Body of pancreas (tissue), 4 donors: Measurements from ENCODE around the gene PROZ. TPM values are rescaled to one million over a fixed set of nuclear protein-coding genes. Genes with fewer than 3 reads are reported as not detected.

Experiments
- ATAC-seq: fragments of 150-250 bp; one replicate; pipeline ENCODE4 v1.9.1; 2016
- DNase-seq, 4 donors: peaks; one replicate each; pipeline ENCODE4 v3.0.0-alpha.2; 2019
- H3K27ac ChIP-seq, 4 donors: fragments of 200-600 bp; sonication (generic); 1 replicate in 3 of 4; 2 replicates in 1 of 4; pipeline versions ENCODE4 v1.5.1 to v1.6.1; 2016 to 2019; ENCODE audit warnings: mild to moderate bottlenecking in 1 of 4, mixed read lengths in 1 of 4, moderate library complexity in 1 of 4
- H3K27me3 ChIP-seq, 2 donors: fragments of 200-600 bp; sonication (generic); one replicate each; pipeline ENCODE4 v1.6.0; 2016; ENCODE audit warnings: mild to moderate bottlenecking in 1 of 2
- H3K36me3 ChIP-seq, 2 donors: fragments of 200-600 bp; sonication (generic); replicated peaks in 1 of 2; 2 replicates each; pipeline ENCODE4 v1.5.1; 2016; ENCODE audit warnings: low read depth in 2 of 2; ENCODE audit not compliant: insufficient read depth in 1 of 2
- H3K4me1 ChIP-seq: fragments of 200-600 bp; sonication (generic); one replicate; pipeline ENCODE4 v1.6.0; 2016
- H3K4me3 ChIP-seq, 2 donors: fragments of 200-600 bp; sonication (generic); 1 replicate in 1 of 2; 2 replicates in 1 of 2; pipeline ENCODE4 v1.5.1; 2016 to 2019
- H3K9me3 ChIP-seq, 3 donors: fragments of 200-600 bp; sonication (generic); 1 replicate in 2 of 3; 2 replicates in 1 of 3; pipeline ENCODE4 v1.5.1; 2016
- POLR2A ChIP-seq, 3 donors: fragments of 450-650 bp; IDR thresholded peaks; one replicate each; pipeline ENCODE4 v1.6.1; 2016; ENCODE audit warnings: antibody characterized with exemption in 3 of 3, mild to moderate bottlenecking in 2 of 3
- WGBS, 2 donors: methylation state at CpG; one replicate each; pipeline ENCODE4 v1.1.5; 2017; 5-methylcytosine and 5-hydroxymethylcytosine counted together
- intact Hi-C: fragments of 100-400 bp; cut with DNase I; formaldehyde crosslinking; loops from one replicate; pipeline ENCODE4 v1.15.1; 2023
- total RNA-seq, 2 donors: library from RNA; depleted of rRNA; stranded (reverse); fragments of >200 nt; gene quantifications; one replicate each; pipeline ENCODE4 v1.1.0, GENCODE V29; 2016
- TF ChIP-seq, protein P1 (sequence below), 7 experiments: fragments of 450-650 bp in 4 of 7; fragments of 200-600 bp in 3 of 7; sonication (generic) in 3 of 7; IDR thresholded peaks; one replicate each; pipeline ENCODE4 v1.5.1; 2016 to 2019; ENCODE audit warnings: antibody characterized with exemption in 7 of 7

The PROZ gene
- total RNA-seq, 2 donors from 2014 or later: not detected

- Histone ChIP-seq H3K27me3 (peaks cover 0 to 18% of the 10 kb centered on the region in 2 donors), H3K4me3 (no peak overlapping the region), H3K27ac (no peak overlapping the region), H3K9me3 (no peaks in the 10 kb centered on the region), H3K36me3 (no peaks in the 10 kb centered on the region), H3K4me1 (peaks cover 16% of the 10 kb centered on the region)
- WGBS, 2 donors: 45 to 46% methylated on average over 7 to 9 of the region's 9 CpGs
- TF ChIP-seq, protein P1, sequence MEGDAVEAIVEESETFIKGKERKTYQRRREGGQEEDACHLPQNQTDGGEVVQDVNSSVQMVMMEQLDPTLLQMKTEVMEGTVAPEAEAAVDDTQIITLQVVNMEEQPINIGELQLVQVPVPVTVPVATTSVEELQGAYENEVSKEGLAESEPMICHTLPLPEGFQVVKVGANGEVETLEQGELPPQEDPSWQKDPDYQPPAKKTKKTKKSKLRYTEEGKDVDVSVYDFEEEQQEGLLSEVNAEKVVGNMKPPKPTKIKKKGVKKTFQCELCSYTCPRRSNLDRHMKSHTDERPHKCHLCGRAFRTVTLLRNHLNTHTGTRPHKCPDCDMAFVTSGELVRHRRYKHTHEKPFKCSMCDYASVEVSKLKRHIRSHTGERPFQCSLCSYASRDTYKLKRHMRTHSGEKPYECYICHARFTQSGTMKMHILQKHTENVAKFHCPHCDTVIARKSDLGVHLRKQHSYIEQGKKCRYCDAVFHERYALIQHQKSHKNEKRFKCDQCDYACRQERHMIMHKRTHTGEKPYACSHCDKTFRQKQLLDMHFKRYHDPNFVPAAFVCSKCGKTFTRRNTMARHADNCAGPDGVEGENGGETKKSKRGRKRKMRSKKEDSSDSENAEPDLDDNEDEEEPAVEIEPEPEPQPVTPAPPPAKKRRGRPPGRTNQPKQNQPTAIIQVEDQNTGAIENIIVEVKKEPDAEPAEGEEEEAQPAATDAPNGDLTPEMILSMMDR (IDR thresholded peaks at IDR 0.05): no peak
- TF ChIP-seq POLR2A (IDR thresholded peaks at IDR 0.05): no peak
- ATAC-seq (no peak), DNase-seq (peak in 1 of 4 donors; percentile 1)
- intact Hi-C loops: no loop called here
Observed at GRCh38 chr13:113112893-113113845, 45.3 kb upstream of the PROZ start.

GRCh38 chr13:113113846-113114271, 44.6 kb upstream of the PROZ start:
- DNase-seq (peak in 1 of 4 donors; percentile 4), ATAC-seq (no peak)
- Histone ChIP-seq H3K36me3 (no peaks in the 10 kb centered on the region), H3K9me3 (no peaks in the 10 kb centered on the region), H3K4me1 (peaks cover 16% of the 10 kb centered on the region), H3K27me3 (peaks cover 0 to 18% of the 10 kb centered on the region in 2 donors), H3K27ac (no peak overlapping the region), H3K4me3 (no peak overlapping the region)
- 82 to 86% methylated on average over 6 to 8 of the region's 8 CpGs for WGBS, 2 donors
- intact Hi-C loops: no loop called here
- TF ChIP-seq, protein P1 (IDR thresholded peaks at IDR 0.05): no peak
- TF ChIP-seq POLR2A (IDR thresholded peaks at IDR 0.05): no peak

GRCh38 chr13:113114511-113115362, 43.7 kb upstream of the PROZ start:
- TF ChIP-seq, protein P1 (IDR thresholded peaks at IDR 0.05): no peak
- no peak for TF ChIP-seq POLR2A (IDR thresholded peaks at IDR 0.05)
- Histone ChIP-seq H3K36me3 (no peaks in the 10 kb centered on the region), H3K4me3 (no peak overlapping the region), H3K4me1 (peaks cover 12% of the 10 kb centered on the region), H3K27me3 (peaks cover 0 to 14% of the 10 kb centered on the region in 2 donors), H3K9me3 (no peaks in the 10 kb centered on the region), H3K27ac (no peak overlapping the region)
- peak in 1 of 4 donors; percentile 8 for DNase-seq
- no peak for ATAC-seq
- WGBS, 2 donors: 81 to 84% methylated on average over 11 to 17 of the region's 17 CpGs
- intact Hi-C loops: no loop called here

DNA sequence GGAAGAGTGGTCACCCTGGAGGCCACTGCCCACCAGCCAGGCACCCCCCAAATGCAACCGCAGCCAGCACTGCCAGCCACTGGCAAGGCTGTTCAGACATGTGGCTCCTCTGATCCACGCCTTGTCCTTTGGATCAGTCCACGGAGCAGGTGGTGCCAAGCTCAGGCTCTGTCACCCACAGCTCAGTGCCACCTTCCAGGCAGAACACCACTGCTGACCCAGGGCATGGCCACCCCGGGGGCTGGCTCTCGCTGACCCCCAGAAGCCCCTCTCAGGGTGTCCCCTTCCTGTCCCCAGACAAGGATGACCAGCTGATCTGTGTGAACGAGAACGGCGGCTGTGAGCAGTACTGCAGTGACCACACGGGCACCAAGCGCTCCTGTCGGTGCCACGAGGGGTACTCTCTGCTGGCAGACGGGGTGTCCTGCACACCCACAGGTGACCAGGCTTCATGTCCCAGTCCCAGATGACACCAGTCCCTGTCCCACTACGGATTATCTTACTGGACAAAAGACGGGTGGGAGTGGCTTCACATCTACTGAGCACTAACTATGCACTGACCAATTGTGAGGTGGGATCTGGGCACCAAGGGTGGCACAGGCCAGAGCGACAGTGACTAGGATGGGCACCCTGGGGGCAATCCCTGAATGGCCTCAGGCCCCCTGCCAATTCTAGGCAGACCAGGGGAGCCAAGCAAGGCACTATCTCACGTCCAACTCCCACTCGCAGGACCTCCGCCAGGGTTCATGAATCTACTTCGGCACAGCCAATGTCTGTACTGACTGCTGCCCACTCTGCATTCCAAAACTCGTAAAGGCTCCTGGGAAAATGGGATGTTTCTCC, 42.9 kb upstream of the PROZ start:
- ATAC-seq (no peak), DNase-seq (peak in 1 of 4 donors; percentile 1)
- H3K27ac ChIP-seq: no peak overlapping the region
- no peak overlapping the region for H3K4me3 ChIP-seq
- peaks cover 0 to 5% of the 10 kb centered on the region in 2 donors for H3K27me3 ChIP-seq
- no peaks in the 10 kb centered on the region for H3K9me3 ChIP-seq
- WGBS, 2 donors: 69 to 71% methylated on average over 9 to 15 of the region's 21 CpGs
- peaks cover 3% of the 10 kb centered on the region for H3K4me1 ChIP-seq
- TF ChIP-seq, protein P1 (IDR thresholded peaks at IDR 0.05): no peak
- TF ChIP-seq POLR2A (IDR thresholded peaks at IDR 0.05): no peak
- no peaks in the 10 kb centered on the region for H3K36me3 ChIP-seq
- intact Hi-C loops: no loop called here
